ENCODE results near the gene FNIP1.
"Not testable (repeated sequence)": the region's sequence is repeated elsewhere in the genome, so short reads cannot be mapped to it uniquely, and the experiment has no call there.

DNA sequence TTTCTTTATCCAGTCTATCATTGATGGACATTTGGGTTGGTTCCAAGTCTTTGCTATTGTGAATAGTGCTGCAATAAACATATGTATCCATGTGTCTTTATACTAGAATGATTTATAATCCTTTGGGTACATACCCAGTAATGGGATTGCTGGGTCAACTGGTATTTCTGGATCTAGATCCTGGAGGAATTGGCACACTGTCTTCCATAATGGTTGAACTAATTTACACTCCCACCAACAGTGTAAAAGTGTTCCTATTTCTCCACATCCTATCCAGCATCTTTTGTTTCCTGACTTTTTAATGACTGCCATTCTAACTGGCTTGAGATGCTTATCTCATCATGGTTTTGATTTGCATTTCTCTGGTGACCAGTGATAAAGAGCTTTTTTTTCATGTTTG, 72.7 kb downstream of the FNIP1 start:
- TF ChIP-seq, protein P1, sequence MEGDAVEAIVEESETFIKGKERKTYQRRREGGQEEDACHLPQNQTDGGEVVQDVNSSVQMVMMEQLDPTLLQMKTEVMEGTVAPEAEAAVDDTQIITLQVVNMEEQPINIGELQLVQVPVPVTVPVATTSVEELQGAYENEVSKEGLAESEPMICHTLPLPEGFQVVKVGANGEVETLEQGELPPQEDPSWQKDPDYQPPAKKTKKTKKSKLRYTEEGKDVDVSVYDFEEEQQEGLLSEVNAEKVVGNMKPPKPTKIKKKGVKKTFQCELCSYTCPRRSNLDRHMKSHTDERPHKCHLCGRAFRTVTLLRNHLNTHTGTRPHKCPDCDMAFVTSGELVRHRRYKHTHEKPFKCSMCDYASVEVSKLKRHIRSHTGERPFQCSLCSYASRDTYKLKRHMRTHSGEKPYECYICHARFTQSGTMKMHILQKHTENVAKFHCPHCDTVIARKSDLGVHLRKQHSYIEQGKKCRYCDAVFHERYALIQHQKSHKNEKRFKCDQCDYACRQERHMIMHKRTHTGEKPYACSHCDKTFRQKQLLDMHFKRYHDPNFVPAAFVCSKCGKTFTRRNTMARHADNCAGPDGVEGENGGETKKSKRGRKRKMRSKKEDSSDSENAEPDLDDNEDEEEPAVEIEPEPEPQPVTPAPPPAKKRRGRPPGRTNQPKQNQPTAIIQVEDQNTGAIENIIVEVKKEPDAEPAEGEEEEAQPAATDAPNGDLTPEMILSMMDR (IDR thresholded peaks at IDR 0.05), result not testable (repeated sequence)
- TF ChIP-seq POLR2A (IDR thresholded peaks at IDR 0.05), result not testable (repeated sequence)
